ENCODE results near the gene CCDC102A. TPM values are rescaled to one million over a fixed set of nuclear protein-coding genes. Genes with fewer than 3 reads are reported as not detected.

CCDC102A gene
- total and polyA plus RNA-seq, 2 of the 13 experiments (the other 11 are each of a cell fraction or from before 2014, with no cell fraction given), result 2.1 to 2.8 TPM

GRCh38 chr16:57479976-57480753, 56.2 kb downstream of the CCDC102A start (continued):
- peak; percentile 83 for TF ChIP-seq ZGPAT (CRISPR knock-in tag; IDR thresholded peaks at IDR 0.05)
- peak; percentile 79; the same call in 1 of the 2 replicates for TF ChIP-seq RXRA (CRISPR knock-in tag; IDR thresholded peaks at IDR 0.05)
- 0 out of 2 replicates have a peak, but pooled peaks have one; percentile 18 for TF ChIP-seq TBX3 (IDR thresholded peaks at IDR 0.05; ENCODE audit: borderline replicate concordance)
- 0 out of 2 replicates have a peak, but pooled peaks have one; percentile 44 for TF ChIP-seq ZNF543 (CRISPR knock-in tag; IDR thresholded peaks at IDR 0.05)
- TF ChIP-seq ZNF292 (CRISPR knock-in tag; IDR thresholded peaks at IDR 0.05; ENCODE audit: borderline replicate concordance, low read depth), result peak; percentile 80; the same call in 1 of the 2 replicates
- TF ChIP-seq SNAPC4 (CRISPR knock-in tag; IDR thresholded peaks at IDR 0.05), result peak; percentile 85; the same call in 1 of the 2 replicates
- TF ChIP-seq ATF2 (CRISPR knock-in tag; IDR thresholded peaks at IDR 0.05), result peak; percentile 61
- TF ChIP-seq HNRNPK (IDR thresholded peaks at IDR 0.05; ENCODE audit: low read depth, low read length, poor library complexity, severe bottlenecking), result peak; percentile 50
- peak; percentile 72 for TF ChIP-seq AGO1 (IDR thresholded peaks at IDR 0.05; ENCODE audit: low read depth, low read length, poor library complexity, severe bottlenecking)
- no peak for TF ChIP-seq RFX1 (IDR thresholded peaks at IDR 0.05)
- peak; percentile 77 for TF ChIP-seq DPF2 (CRISPR knock-in tag; IDR thresholded peaks at IDR 0.05; ENCODE audit: borderline replicate concordance, low read depth)
- 0 out of 2 replicates have a peak, but pooled peaks have one; percentile 5 for TF ChIP-seq ZNF256 (CRISPR knock-in tag; conservative IDR thresholded peaks at IDR 0.05)
- TF ChIP-seq MED1 (CRISPR knock-in tag; IDR thresholded peaks at IDR 0.05), result peak; percentile 73; the same call in 1 of the 2 replicates
- TF ChIP-seq ZNF335 (CRISPR knock-in tag; IDR thresholded peaks at IDR 0.05), result peak; percentile 46; the same call in 1 of the 2 replicates
- peak; percentile 75 for TF ChIP-seq MIER3 (CRISPR knock-in tag; IDR thresholded peaks at IDR 0.05; ENCODE audit: borderline replicate concordance)
- TF ChIP-seq SOX13 (IDR thresholded peaks at IDR 0.05), result no peak
- peak in 1 of 2 experiments; percentile 54; a peak in 1 of 4 replicates for TF ChIP-seq SOX13 (CRISPR knock-in tag; conservative IDR thresholded peaks at IDR 0.05 in 1 of 2, IDR thresholded peaks at IDR 0.05 in 1 of 2)
- TF ChIP-seq HIC2 (CRISPR knock-in tag; IDR thresholded peaks at IDR 0.05; ENCODE audit: low read depth), result peak; percentile 71; the same call in 1 of the 2 replicates

Data from HepG2 (cell line).